ENCODE data around the gene TMIGD2. TPM values are rescaled to one million over a fixed set of nuclear protein-coding genes. Genes with fewer than 3 reads are reported as not detected.
"Not testable (repeated sequence)": the region's sequence is repeated elsewhere in the genome, so short reads cannot be mapped to it uniquely, and the experiment has no call there.

The TMIGD2 gene
- total and polyA plus RNA-seq, 4 donors = 0.16 to 0.94 (median 0.48) TPM

DNA sequence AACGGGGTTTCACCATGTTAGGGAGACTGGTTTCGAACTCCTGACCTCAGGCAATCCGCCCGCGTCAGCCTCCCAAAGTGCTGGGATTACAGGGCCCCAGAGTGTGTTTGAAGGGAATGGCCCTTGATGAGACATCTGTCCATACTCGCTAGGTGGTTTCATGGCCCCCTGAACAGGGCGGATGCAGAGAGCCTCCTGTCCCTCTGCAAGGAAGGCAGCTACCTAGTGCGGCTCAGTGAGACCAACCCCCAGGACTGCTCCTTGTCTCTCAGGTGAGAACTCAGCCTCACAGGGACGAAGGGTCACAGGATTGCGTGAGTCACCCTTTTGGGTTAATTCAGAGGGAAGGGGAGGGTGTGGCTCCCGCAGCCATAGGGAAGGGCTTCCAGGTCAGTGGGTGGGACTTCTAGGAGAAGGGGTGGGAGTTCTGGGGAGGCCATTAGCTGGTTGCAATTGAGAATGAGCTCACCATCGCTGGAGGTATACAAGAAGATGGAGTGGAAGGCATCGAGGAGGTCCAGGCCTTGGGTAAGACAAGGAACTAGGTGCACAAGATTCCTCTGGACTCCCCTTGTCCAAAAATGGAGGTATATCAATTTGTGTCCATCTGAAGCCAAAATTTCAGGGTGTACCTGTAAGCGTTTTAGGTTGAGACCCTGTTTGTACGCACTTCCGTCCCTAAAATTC, 14.0 kb downstream of the TMIGD2 start:
- no peaks in the 10 kb centered on the region for H3K27me3 ChIP-seq (ENCODE audit: control insufficient read depth in 4 of 4, insufficient read depth in 4 of 4, low read length in 3 of 4)
- H3K9ac ChIP-seq (ENCODE audit: low read depth in 1 of 2, low read length in 2 of 2) = no peak overlapping the region
- WGBS = 90% methylated on average over 16 of the region's 16 CpGs
- DNase-seq (ENCODE audit: low spot score) = no peak
- no peaks in the 10 kb centered on the region for H3K9me3 ChIP-seq (ENCODE audit: control insufficient read depth in 4 of 4, low read length in 3 of 4)
- H3K36me3 ChIP-seq (ENCODE audit: control insufficient read depth in 4 of 4, insufficient read depth in 3 of 4, low read depth in 1 of 4, low read length in 3 of 4) = no peaks in the 10 kb centered on the region
- TF ChIP-seq, protein P1, sequence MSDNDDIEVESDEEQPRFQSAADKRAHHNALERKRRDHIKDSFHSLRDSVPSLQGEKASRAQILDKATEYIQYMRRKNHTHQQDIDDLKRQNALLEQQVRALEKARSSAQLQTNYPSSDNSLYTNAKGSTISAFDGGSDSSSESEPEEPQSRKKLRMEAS (IDR thresholded peaks at IDR 0.05) = no peak
- no peak for TF ChIP-seq GABPA (IDR thresholded peaks at IDR 0.05 in 1 of 2, conservative IDR thresholded peaks at IDR 0.05 in 1 of 2)
- TF ChIP-seq, protein P2, sequence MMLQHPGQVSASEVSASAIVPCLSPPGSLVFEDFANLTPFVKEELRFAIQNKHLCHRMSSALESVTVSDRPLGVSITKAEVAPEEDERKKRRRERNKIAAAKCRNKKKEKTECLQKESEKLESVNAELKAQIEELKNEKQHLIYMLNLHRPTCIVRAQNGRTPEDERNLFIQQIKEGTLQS (IDR thresholded peaks at IDR 0.05) = no peak
- no peak for TF ChIP-seq TAF1 (conservative IDR thresholded peaks at IDR 0.05)
- no peak for TF ChIP-seq JUND (IDR thresholded peaks at IDR 0.05)
- TF ChIP-seq, protein P3, sequence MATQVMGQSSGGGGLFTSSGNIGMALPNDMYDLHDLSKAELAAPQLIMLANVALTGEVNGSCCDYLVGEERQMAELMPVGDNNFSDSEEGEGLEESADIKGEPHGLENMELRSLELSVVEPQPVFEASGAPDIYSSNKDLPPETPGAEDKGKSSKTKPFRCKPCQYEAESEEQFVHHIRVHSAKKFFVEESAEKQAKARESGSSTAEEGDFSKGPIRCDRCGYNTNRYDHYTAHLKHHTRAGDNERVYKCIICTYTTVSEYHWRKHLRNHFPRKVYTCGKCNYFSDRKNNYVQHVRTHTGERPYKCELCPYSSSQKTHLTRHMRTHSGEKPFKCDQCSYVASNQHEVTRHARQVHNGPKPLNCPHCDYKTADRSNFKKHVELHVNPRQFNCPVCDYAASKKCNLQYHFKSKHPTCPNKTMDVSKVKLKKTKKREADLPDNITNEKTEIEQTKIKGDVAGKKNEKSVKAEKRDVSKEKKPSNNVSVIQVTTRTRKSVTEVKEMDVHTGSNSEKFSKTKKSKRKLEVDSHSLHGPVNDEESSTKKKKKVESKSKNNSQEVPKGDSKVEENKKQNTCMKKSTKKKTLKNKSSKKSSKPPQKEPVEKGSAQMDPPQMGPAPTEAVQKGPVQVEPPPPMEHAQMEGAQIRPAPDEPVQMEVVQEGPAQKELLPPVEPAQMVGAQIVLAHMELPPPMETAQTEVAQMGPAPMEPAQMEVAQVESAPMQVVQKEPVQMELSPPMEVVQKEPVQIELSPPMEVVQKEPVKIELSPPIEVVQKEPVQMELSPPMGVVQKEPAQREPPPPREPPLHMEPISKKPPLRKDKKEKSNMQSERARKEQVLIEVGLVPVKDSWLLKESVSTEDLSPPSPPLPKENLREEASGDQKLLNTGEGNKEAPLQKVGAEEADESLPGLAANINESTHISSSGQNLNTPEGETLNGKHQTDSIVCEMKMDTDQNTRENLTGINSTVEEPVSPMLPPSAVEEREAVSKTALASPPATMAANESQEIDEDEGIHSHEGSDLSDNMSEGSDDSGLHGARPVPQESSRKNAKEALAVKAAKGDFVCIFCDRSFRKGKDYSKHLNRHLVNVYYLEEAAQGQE (IDR thresholded peaks at IDR 0.05) = no peak
- TF ChIP-seq HNF4G (IDR thresholded peaks at IDR 0.05) = no peak
- TF ChIP-seq EGR1 (IDR thresholded peaks at IDR 0.05; ENCODE audit: low read depth in 2 of 2) = no peak
- TF ChIP-seq FOXA2 (IDR thresholded peaks at IDR 0.05) = no peak
- TF ChIP-seq RXRA (IDR thresholded peaks at IDR 0.05) = no peak
- TF ChIP-seq SP1 (IDR thresholded peaks at IDR 0.05) = no peak
- no peak for TF ChIP-seq RAD21 (IDR thresholded peaks at IDR 0.05)
- no peak for TF ChIP-seq FOXA1 (IDR thresholded peaks at IDR 0.05)
- TF ChIP-seq NR2F2 (IDR thresholded peaks at IDR 0.05) = no peak
- TF ChIP-seq, protein P4, sequence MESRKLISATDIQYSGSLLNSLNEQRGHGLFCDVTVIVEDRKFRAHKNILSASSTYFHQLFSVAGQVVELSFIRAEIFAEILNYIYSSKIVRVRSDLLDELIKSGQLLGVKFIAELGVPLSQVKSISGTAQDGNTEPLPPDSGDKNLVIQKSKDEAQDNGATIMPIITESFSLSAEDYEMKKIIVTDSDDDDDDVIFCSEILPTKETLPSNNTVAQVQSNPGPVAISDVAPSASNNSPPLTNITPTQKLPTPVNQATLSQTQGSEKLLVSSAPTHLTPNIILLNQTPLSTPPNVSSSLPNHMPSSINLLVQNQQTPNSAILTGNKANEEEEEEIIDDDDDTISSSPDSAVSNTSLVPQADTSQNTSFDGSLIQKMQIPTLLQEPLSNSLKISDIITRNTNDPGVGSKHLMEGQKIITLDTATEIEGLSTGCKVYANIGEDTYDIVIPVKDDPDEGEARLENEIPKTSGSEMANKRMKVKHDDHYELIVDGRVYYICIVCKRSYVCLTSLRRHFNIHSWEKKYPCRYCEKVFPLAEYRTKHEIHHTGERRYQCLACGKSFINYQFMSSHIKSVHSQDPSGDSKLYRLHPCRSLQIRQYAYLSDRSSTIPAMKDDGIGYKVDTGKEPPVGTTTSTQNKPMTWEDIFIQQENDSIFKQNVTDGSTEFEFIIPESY (IDR thresholded peaks at IDR 0.05) = no peak
- peaks cover 0 to 15% (median 10%) of the 10 kb centered on the region in 4 donors for H3K4me1 ChIP-seq (ENCODE audit: control insufficient read depth in 4 of 4, insufficient read depth in 4 of 4, low read length in 3 of 4)
- no peak overlapping the region for H3K27ac ChIP-seq (ENCODE audit: low read depth in 1 of 2, low read length in 2 of 2)
- no peak overlapping the region for H3K4me3 ChIP-seq (ENCODE audit: low read depth in 1 of 3, low read length in 3 of 3)

DNA sequence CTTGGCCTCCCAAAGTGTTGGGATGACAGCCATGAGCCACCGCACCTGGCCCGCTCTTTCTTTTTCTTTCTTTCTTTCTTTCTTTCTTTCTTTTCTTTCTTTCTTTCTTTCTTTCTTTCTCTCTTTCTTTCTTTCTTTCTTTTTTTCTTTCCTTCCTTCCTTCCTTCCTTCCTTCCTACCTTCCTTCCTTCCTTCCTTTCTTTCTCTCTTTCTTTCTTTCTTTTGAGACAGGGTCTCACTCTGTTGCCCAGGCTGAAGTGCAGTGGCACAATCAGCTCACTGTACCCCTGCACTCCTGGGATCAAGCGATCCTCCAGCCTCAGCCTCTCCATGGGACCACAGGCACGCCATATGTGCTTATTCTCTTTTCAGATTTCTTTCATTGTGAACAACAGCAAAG, 16.0 kb downstream of the TMIGD2 start:
- not testable (repeated sequence) for H3K27ac ChIP-seq (ENCODE audit: low read depth in 1 of 2, low read length in 2 of 2); DNase-seq (ENCODE audit: low spot score); H3K9ac ChIP-seq (ENCODE audit: low read depth in 1 of 2, low read length in 2 of 2); H3K9me3 ChIP-seq (ENCODE audit: control insufficient read depth in 4 of 4, low read length in 3 of 4); H3K27me3 ChIP-seq (ENCODE audit: control insufficient read depth in 4 of 4, insufficient read depth in 4 of 4, low read length in 3 of 4); H3K36me3 ChIP-seq (ENCODE audit: control insufficient read depth in 4 of 4, insufficient read depth in 3 of 4, low read depth in 1 of 4, low read length in 3 of 4); H3K4me3 ChIP-seq (ENCODE audit: low read depth in 1 of 3, low read length in 3 of 3)
- WGBS = 92% methylated on average over 4 of the region's 4 CpGs
- peaks cover 0 to 15% (median 10%) of the 10 kb centered on the region in 4 donors for H3K4me1 ChIP-seq (ENCODE audit: control insufficient read depth in 4 of 4, insufficient read depth in 4 of 4, low read length in 3 of 4)
